Measurements from ENCODE around the gene ZNF618. TPM values are rescaled to one million over a fixed set of nuclear protein-coding genes. Genes with fewer than 3 reads are reported as not detected.

The ZNF618 gene
- total RNA-seq, 1 donor from 2014 or later = 0.19 TPM

- Mint-ChIP-seq H3K36me3 (ENCODE audit: low read depth) (no peaks in the 10 kb centered on the region), H3K27ac (no peak overlapping the region), H3K4me1 (no peaks in the 10 kb centered on the region), H3K4me3 (no peak overlapping the region), H3K9me3 (no peaks in the 10 kb centered on the region), H3K27me3 (no peaks in the 10 kb centered on the region)
- intact Hi-C loops (cut with micrococcal nuclease) = no loop called here
- DNase-seq = no peak
Measured at GRCh38 chr9:113999256-114000062, 123.3 kb downstream of the ZNF618 start.

GRCh38 chr9:114000063-114000454 is 124.0 kb downstream of the ZNF618 start:
- DNase-seq = no peak
- no peaks in the 10 kb centered on the region for H3K4me1 Mint-ChIP-seq
- no peaks in the 10 kb centered on the region for H3K27me3 Mint-ChIP-seq
- no peak overlapping the region for H3K27ac Mint-ChIP-seq
- H3K9me3 Mint-ChIP-seq = no peaks in the 10 kb centered on the region
- H3K36me3 Mint-ChIP-seq (ENCODE audit: low read depth) = no peaks in the 10 kb centered on the region
- no peak overlapping the region for H3K4me3 Mint-ChIP-seq
- intact Hi-C loops (cut with micrococcal nuclease) = no loop called here

- DNase-seq = no peak
- Mint-ChIP-seq H3K9me3 (no peaks in the 10 kb centered on the region), H3K4me1 (no peaks in the 10 kb centered on the region), H3K4me3 (no peak overlapping the region), H3K36me3 (ENCODE audit: low read depth) (no peaks in the 10 kb centered on the region), H3K27me3 (no peaks in the 10 kb centered on the region), H3K27ac (no peak overlapping the region)
- intact Hi-C loops (cut with micrococcal nuclease) = no loop called here
Measured at GRCh38 chr9:114000671-114001409, 124.7 kb downstream of the ZNF618 start.

- DNase-seq = no peak
- intact Hi-C loops (cut with micrococcal nuclease) = no loop called here
- no peaks in the 10 kb centered on the region for H3K4me1 Mint-ChIP-seq
- H3K27me3 Mint-ChIP-seq = no peaks in the 10 kb centered on the region
- H3K36me3 Mint-ChIP-seq (ENCODE audit: low read depth) = no peaks in the 10 kb centered on the region
- no peak overlapping the region for H3K27ac Mint-ChIP-seq
- no peaks in the 10 kb centered on the region for H3K9me3 Mint-ChIP-seq
- no peak overlapping the region for H3K4me3 Mint-ChIP-seq
Measured at GRCh38 chr9:114001410-114001685, 125.2 kb downstream of the ZNF618 start.

GRCh38 chr9:114001794-114002261 is 125.7 kb downstream of the ZNF618 start:
- H3K9me3 Mint-ChIP-seq = no peaks in the 10 kb centered on the region
- no peak overlapping the region for H3K4me3 Mint-ChIP-seq
- no peaks in the 10 kb centered on the region for H3K4me1 Mint-ChIP-seq
- H3K27me3 Mint-ChIP-seq = no peaks in the 10 kb centered on the region
- intact Hi-C loops (cut with micrococcal nuclease) = no loop called here
- H3K27ac Mint-ChIP-seq = no peak overlapping the region
- H3K36me3 Mint-ChIP-seq (ENCODE audit: low read depth) = no peaks in the 10 kb centered on the region
- DNase-seq = no peak

GRCh38 chr9:114002271-114002985 is 126.3 kb downstream of the ZNF618 start:
- Mint-ChIP-seq H3K27me3 (no peaks in the 10 kb centered on the region), H3K9me3 (no peaks in the 10 kb centered on the region), H3K4me3 (no peak overlapping the region), H3K4me1 (no peaks in the 10 kb centered on the region), H3K36me3 (ENCODE audit: low read depth) (no peaks in the 10 kb centered on the region), H3K27ac (no peak overlapping the region)
- DNase-seq = no peak
- intact Hi-C loops (cut with micrococcal nuclease) = no loop called here

GRCh38 chr9:114002986-114003350 is 126.9 kb downstream of the ZNF618 start:
- Mint-ChIP-seq H3K9me3 (no peaks in the 10 kb centered on the region), H3K27me3 (no peaks in the 10 kb centered on the region), H3K27ac (no peak overlapping the region), H3K4me1 (no peaks in the 10 kb centered on the region), H3K36me3 (ENCODE audit: low read depth) (no peaks in the 10 kb centered on the region), H3K4me3 (no peak overlapping the region)
- no peak for DNase-seq
- intact Hi-C loops (cut with micrococcal nuclease) = no loop called here

GRCh38 chr9:114003351-114003750 is 127.2 kb downstream of the ZNF618 start:
- Mint-ChIP-seq H3K27ac (no peak overlapping the region), H3K9me3 (no peaks in the 10 kb centered on the region), H3K36me3 (ENCODE audit: low read depth) (no peaks in the 10 kb centered on the region), H3K4me3 (no peak overlapping the region), H3K27me3 (no peaks in the 10 kb centered on the region), H3K4me1 (no peaks in the 10 kb centered on the region)
- DNase-seq = no peak
- intact Hi-C loops (cut with micrococcal nuclease) = no loop called here

GRCh38 chr9:114003758-114004157 is 127.6 kb downstream of the ZNF618 start:
- intact Hi-C loops (cut with micrococcal nuclease) = no loop called here
- Mint-ChIP-seq H3K4me1 (no peaks in the 10 kb centered on the region), H3K27me3 (no peaks in the 10 kb centered on the region), H3K4me3 (no peak overlapping the region), H3K27ac (no peak overlapping the region), H3K36me3 (ENCODE audit: low read depth) (no peaks in the 10 kb centered on the region), H3K9me3 (no peaks in the 10 kb centered on the region)
- no peak for DNase-seq

GRCh38 chr9:114004221-114004716 is 128.2 kb downstream of the ZNF618 start:
- Mint-ChIP-seq H3K27me3 (no peaks in the 10 kb centered on the region), H3K4me3 (no peak overlapping the region), H3K36me3 (ENCODE audit: low read depth) (no peaks in the 10 kb centered on the region), H3K4me1 (no peaks in the 10 kb centered on the region), H3K9me3 (no peaks in the 10 kb centered on the region), H3K27ac (no peak overlapping the region)
- DNase-seq = no peak
- intact Hi-C loops (cut with micrococcal nuclease) = no loop called here

GRCh38 chr9:114005371-114006154 is 129.5 kb downstream of the ZNF618 start:
- no peaks in the 10 kb centered on the region for H3K4me1 Mint-ChIP-seq
- H3K9me3 Mint-ChIP-seq = no peaks in the 10 kb centered on the region
- DNase-seq = no peak
- no peak overlapping the region for H3K27ac Mint-ChIP-seq
- no peaks in the 10 kb centered on the region for H3K27me3 Mint-ChIP-seq
- H3K4me3 Mint-ChIP-seq = no peak overlapping the region
- intact Hi-C loops (cut with micrococcal nuclease) = no loop called here
- no peaks in the 10 kb centered on the region for H3K36me3 Mint-ChIP-seq (ENCODE audit: low read depth)

GRCh38 chr9:114006155-114006550 is 130.0 kb downstream of the ZNF618 start:
- no peaks in the 10 kb centered on the region for H3K36me3 Mint-ChIP-seq (ENCODE audit: low read depth)
- intact Hi-C loops (cut with micrococcal nuclease) = no loop called here
- no peaks in the 10 kb centered on the region for H3K27me3 Mint-ChIP-seq
- H3K9me3 Mint-ChIP-seq = no peaks in the 10 kb centered on the region
- DNase-seq = no peak
- no peak overlapping the region for H3K4me3 Mint-ChIP-seq
- H3K27ac Mint-ChIP-seq = no peak overlapping the region
- no peaks in the 10 kb centered on the region for H3K4me1 Mint-ChIP-seq

GRCh38 chr9:114006931-114007691 is 131.0 kb downstream of the ZNF618 start:
- intact Hi-C loops (cut with micrococcal nuclease) = no loop called here
- H3K4me1 Mint-ChIP-seq = no peaks in the 10 kb centered on the region
- H3K4me3 Mint-ChIP-seq = no peak overlapping the region
- no peaks in the 10 kb centered on the region for H3K27me3 Mint-ChIP-seq
- no peak overlapping the region for H3K27ac Mint-ChIP-seq
- H3K36me3 Mint-ChIP-seq (ENCODE audit: low read depth) = no peaks in the 10 kb centered on the region
- no peak for DNase-seq
- no peaks in the 10 kb centered on the region for H3K9me3 Mint-ChIP-seq

Data from activated CD4-positive, alpha-beta T cell treated with anti-CD3 and anti-CD28 coated beads, Interleukin-2, amount 10 ng/mL, durations not matched to agents 24 days and 14 days (primary cell).